Ovary (tissue), 3 donors: ENCODE data around the gene RASGRF2.

Experiments
- EP300 ChIP-seq: sonication (generic); formaldehyde crosslinking; IDR thresholded peaks from one replicate; pipeline ENCODE4 v1.6.1; 2017; ENCODE audit warnings: antibody characterized with exemption
- POLR2A ChIP-seq: fragments of 450-650 bp; IDR thresholded peaks from one replicate; pipeline ENCODE4 v1.6.1; 2017; ENCODE audit warnings: antibody characterized with exemption, mild to moderate bottlenecking, moderate library complexity
- TF ChIP-seq, protein P1 (sequence below), 3 donors: fragments of 450-650 bp in 2 of 3; fragments of 200-600 bp in 1 of 3; IDR thresholded peaks; one replicate each; pipeline versions ENCODE4 v1.5.1 to v1.8.0; 2016 to 2022; ENCODE audit warnings: antibody characterized with exemption in 3 of 3, mild to moderate bottlenecking in 1 of 3
- donor health status: DM: no; HTN: no; CAD: no.

DNA sequence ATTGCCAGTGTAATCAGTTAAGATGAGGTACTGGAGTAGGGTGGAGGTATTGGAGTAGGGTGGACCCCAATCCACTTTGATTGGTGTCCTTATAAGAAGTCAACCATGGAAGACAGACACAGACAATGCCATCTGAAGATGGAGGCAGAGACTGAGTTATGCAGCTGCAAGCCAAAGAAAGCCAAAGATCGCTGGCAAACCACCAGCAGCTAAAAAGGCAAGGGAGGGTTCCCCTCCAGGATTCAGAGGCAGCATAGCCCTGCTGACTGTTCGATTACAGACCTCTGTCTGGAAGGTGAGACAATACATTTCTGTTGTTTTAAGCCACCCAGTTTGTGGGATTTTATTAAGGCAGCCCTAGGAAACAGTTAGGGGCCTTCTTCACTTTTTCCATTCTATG, 242.5 kb downstream of the RASGRF2 start:
- TF ChIP-seq, protein P1, sequence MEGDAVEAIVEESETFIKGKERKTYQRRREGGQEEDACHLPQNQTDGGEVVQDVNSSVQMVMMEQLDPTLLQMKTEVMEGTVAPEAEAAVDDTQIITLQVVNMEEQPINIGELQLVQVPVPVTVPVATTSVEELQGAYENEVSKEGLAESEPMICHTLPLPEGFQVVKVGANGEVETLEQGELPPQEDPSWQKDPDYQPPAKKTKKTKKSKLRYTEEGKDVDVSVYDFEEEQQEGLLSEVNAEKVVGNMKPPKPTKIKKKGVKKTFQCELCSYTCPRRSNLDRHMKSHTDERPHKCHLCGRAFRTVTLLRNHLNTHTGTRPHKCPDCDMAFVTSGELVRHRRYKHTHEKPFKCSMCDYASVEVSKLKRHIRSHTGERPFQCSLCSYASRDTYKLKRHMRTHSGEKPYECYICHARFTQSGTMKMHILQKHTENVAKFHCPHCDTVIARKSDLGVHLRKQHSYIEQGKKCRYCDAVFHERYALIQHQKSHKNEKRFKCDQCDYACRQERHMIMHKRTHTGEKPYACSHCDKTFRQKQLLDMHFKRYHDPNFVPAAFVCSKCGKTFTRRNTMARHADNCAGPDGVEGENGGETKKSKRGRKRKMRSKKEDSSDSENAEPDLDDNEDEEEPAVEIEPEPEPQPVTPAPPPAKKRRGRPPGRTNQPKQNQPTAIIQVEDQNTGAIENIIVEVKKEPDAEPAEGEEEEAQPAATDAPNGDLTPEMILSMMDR (IDR thresholded peaks at IDR 0.05): no peak
- no peak for TF ChIP-seq EP300
- TF ChIP-seq POLR2A: no peak
